Measurements from ENCODE around the gene IGFBP2. TPM values are rescaled to one million over a fixed set of nuclear protein-coding genes. Genes with fewer than 3 reads are reported as not detected.

The IGFBP2 gene
- total RNA-seq, 4 donors from 2014 or later, result 8.7 to 69.5 (median 28.2) TPM

GRCh38 chr2:216652566-216652965 lies 19.3 kb downstream of the IGFBP2 start:
- TF ChIP-seq CTCF (IDR thresholded peaks at IDR 0.05) (no peak), POLR2A (IDR thresholded peaks at IDR 0.05) (no peak)
- WGBS, 2 donors, result 52 to 56% methylated on average over 4 of the region's 4 CpGs

GRCh38 chr2:216653093-216653799 lies 20.0 kb downstream of the IGFBP2 start:
- TF ChIP-seq POLR2A (IDR thresholded peaks at IDR 0.05) (no peak), CTCF (IDR thresholded peaks at IDR 0.05) (no peak)
- H3K4me3 ChIP-seq (ENCODE audit: low read depth, poor library complexity, severe bottlenecking), result no peak overlapping the region
- DNase-seq (ENCODE audit: low spot score in 2 of 2), result no peak
- intact Hi-C loops (cut with DNase I; ENCODE audit: low total_unique reads), result no loop called here
- 90 to 93% methylated on average over 4 of the region's 4 CpGs for WGBS, 2 donors

More at GRCh38 chr2:216652566-216652965, 19.3 kb downstream of the IGFBP2 start:
- intact Hi-C loops (cut with DNase I; ENCODE audit: low total_unique reads), result no loop called here
- H3K4me3 ChIP-seq (ENCODE audit: low read depth, poor library complexity, severe bottlenecking), result no peak overlapping the region
- no peak for DNase-seq (ENCODE audit: low spot score in 2 of 2)

- WGBS, 2 donors, result 69 to 72% methylated on average over 2 of the region's 2 CpGs
- no peak for DNase-seq (ENCODE audit: low spot score in 2 of 2)
- intact Hi-C loops (cut with DNase I; ENCODE audit: low total_unique reads), result no loop called here
Measured at GRCh38 chr2:216653931-216654365, 20.7 kb downstream of the IGFBP2 start.

GRCh38 chr2:216654528-216655052 lies 21.4 kb downstream of the IGFBP2 start:
- WGBS, 2 donors, result 56 to 79% methylated on average over 2 of the region's 2 CpGs
- intact Hi-C loops (cut with DNase I; ENCODE audit: low total_unique reads), result no loop called here
- TF ChIP-seq CTCF (IDR thresholded peaks at IDR 0.05) (no peak), POLR2A (IDR thresholded peaks at IDR 0.05) (no peak)
- DNase-seq (ENCODE audit: low spot score in 2 of 2), result no peak
- H3K4me3 ChIP-seq (ENCODE audit: low read depth, poor library complexity, severe bottlenecking), result no peak overlapping the region

More at GRCh38 chr2:216653931-216654365, 20.7 kb downstream of the IGFBP2 start:
- TF ChIP-seq POLR2A (IDR thresholded peaks at IDR 0.05) (no peak), CTCF (IDR thresholded peaks at IDR 0.05) (no peak)
- no peak overlapping the region for H3K4me3 ChIP-seq (ENCODE audit: low read depth, poor library complexity, severe bottlenecking)

GRCh38 chr2:216657086-216657855 lies 24.1 kb downstream of the IGFBP2 start:
- 81 to 82% methylated on average over 16 of the region's 16 CpGs for WGBS, 2 donors
- intact Hi-C loops (cut with DNase I; ENCODE audit: low total_unique reads), result no loop called here
- DNase-seq (ENCODE audit: low spot score in 2 of 2), result no peak

More at GRCh38 chr2:216657086-216657855, 24.1 kb downstream of the IGFBP2 start:
- no peak for TF ChIP-seq POLR2A (IDR thresholded peaks at IDR 0.05)
- TF ChIP-seq CTCF (IDR thresholded peaks at IDR 0.05), result no peak
- H3K4me3 ChIP-seq (ENCODE audit: low read depth, poor library complexity, severe bottlenecking), result no peak overlapping the region
